CD8-positive, alpha-beta memory T cell (primary cell): Measurements from ENCODE around the gene MRGPRF. TPM values are rescaled to one million over a fixed set of nuclear protein-coding genes. Genes with fewer than 3 reads are reported as not detected.
A peak's percentile ranks its signal among the peaks of the same experiment; 100 is the strongest.

ENCODE experiments used
- CTCF ChIA-PET: fragments of 350-600 bp; sonication (Branson Sonifier 250); formaldehyde crosslinking; loops from one replicate; lab custom pipeline; 2021; ENCODE audit warnings: antibody characterized with exemption; lab: Charles Lee
- POLR2A ChIA-PET: fragments of 350-600 bp; sonication (Branson Sonifier 250); formaldehyde crosslinking; loops from one replicate; lab custom pipeline; 2021; ENCODE audit warnings: antibody characterized with exemption; lab: Charles Lee
- DNase-seq, 5 donors: peaks; one replicate each; pipeline versions ENCODE4 v3.0.0 to v3.0.0-alpha.2; 2020 to 2022; ENCODE audit warnings: mixed read lengths in 1 of 5
- H3K27ac ChIP-seq: one replicate; pipeline ENCODE4 v1.7.0; 2013; ENCODE audit warnings: low read depth, mild to moderate bottlenecking, low read length, moderate library complexity
- H3K27me3 ChIP-seq: 2 replicates; pipeline ENCODE4 v1.7.0; 2013; ENCODE audit warnings: low read length, mild to moderate bottlenecking; ENCODE audit not compliant: insufficient read depth, poor library complexity, severe bottlenecking
- H3K36me3 ChIP-seq: 2 replicates; pipeline ENCODE4 v1.7.0; 2013; ENCODE audit warnings: mild to moderate bottlenecking, low read length, moderate library complexity; ENCODE audit not compliant: insufficient read depth
- H3K4me1 ChIP-seq: 2 replicates; pipeline ENCODE4 v1.7.0; 2013; ENCODE audit warnings: mild to moderate bottlenecking, low read length, moderate library complexity; ENCODE audit not compliant: insufficient read depth
- H3K4me3 ChIP-seq: 2 replicates; pipeline ENCODE4 v1.7.0; 2013; ENCODE audit warnings: mild to moderate bottlenecking, low read length
- H3K9me3 ChIP-seq: 2 replicates; pipeline ENCODE4 v1.7.0; 2013; ENCODE audit warnings: mild to moderate bottlenecking, low read length
- H3K27ac Mint-ChIP-seq, 8 donors: one replicate each; pipeline ENCODE4 v1.8.0; 2020 to 2021; ENCODE audit warnings: mixed read lengths in 8 of 8, mild to moderate bottlenecking in 6 of 8, inconsistent platforms in 3 of 8, moderate library complexity in 3 of 8
- H3K27me3 Mint-ChIP-seq, 2 donors: one replicate each; pipeline ENCODE4 v1.8.0; 2020 to 2021; ENCODE audit warnings: mixed read lengths in 2 of 2, mild to moderate bottlenecking in 1 of 2, moderate library complexity in 1 of 2
- H3K36me3 Mint-ChIP-seq, 3 donors: one replicate each; pipeline ENCODE4 v1.8.0; 2020 to 2021; ENCODE audit warnings: mixed read lengths in 3 of 3, inconsistent platforms in 1 of 3, mild to moderate bottlenecking in 1 of 3
- H3K4me1 Mint-ChIP-seq, 3 donors: one replicate each; pipeline ENCODE4 v1.8.0; 2020 to 2021; ENCODE audit warnings: mixed read lengths in 3 of 3, inconsistent platforms in 1 of 3, mild to moderate bottlenecking in 1 of 3
- H3K4me3 Mint-ChIP-seq, 7 donors: one replicate each; pipeline ENCODE4 v1.8.0; 2020 to 2021; ENCODE audit warnings: mixed read lengths in 7 of 7, mild to moderate bottlenecking in 6 of 7, moderate library complexity in 4 of 7, inconsistent platforms in 2 of 7
- H3K9me3 Mint-ChIP-seq, 5 donors: one replicate each; pipeline ENCODE4 v1.8.0; 2020 to 2022; ENCODE audit warnings: mixed read lengths in 5 of 5, mild to moderate bottlenecking in 3 of 5, moderate library complexity in 2 of 5, inconsistent platforms in 1 of 5
- polyA plus RNA-seq: library from polyadenylated mRNA; unstranded; fragments of 300-500 nt; fragmentation: Illumina TruSeq; gene quantifications from one replicate; pipeline ENCODE4 v1.2.3, GENCODE V29; 2021
- total RNA-seq, 2 experiments: library from RNA; stranded (reverse); gene quantifications; one replicate each; pipeline ENCODE4 v1.2.3, GENCODE V29; 2021

Gene MRGPRF
- total and polyA plus RNA-seq, 3 experiments from 2014 or later = not detected

- Mint-ChIP-seq H3K27ac (no peak overlapping the region), H3K9me3 (no peaks in the 10 kb centered on the region), H3K4me1 (no peaks in the 10 kb centered on the region), H3K4me3 (no peak overlapping the region), H3K36me3 (no peaks in the 10 kb centered on the region), H3K27me3 (peaks cover 10 to 16% of the 10 kb centered on the region in 2 donors)
- Histone ChIP-seq H3K9me3 (no peaks in the 10 kb centered on the region), H3K36me3 (no peaks in the 10 kb centered on the region), H3K27me3 (no peaks in the 10 kb centered on the region), H3K4me1 (no peaks in the 10 kb centered on the region), H3K4me3 (no peak overlapping the region), H3K27ac (no peak overlapping the region)
- POLR2A ChIA-PET = no interaction called here
- no peak for DNase-seq
- CTCF ChIA-PET = no interaction called here
Measured at GRCh38 chr11:69035150-69035945, 22.3 kb upstream of the MRGPRF start.

GRCh38 chr11:69034123-69034867 is 21.2 kb upstream of the MRGPRF start:
- ChIA-PET CTCF (no interaction called here), POLR2A (no interaction called here)
- peaks cover 10 to 16% of the 10 kb centered on the region in 2 donors for H3K27me3 Mint-ChIP-seq
- no peak overlapping the region for H3K27ac Mint-ChIP-seq
- DNase-seq = no peak
- H3K4me3 ChIP-seq = no peak overlapping the region
- no peaks in the 10 kb centered on the region for H3K9me3 ChIP-seq
- H3K27me3 ChIP-seq = no peaks in the 10 kb centered on the region
- H3K4me1 ChIP-seq = no peaks in the 10 kb centered on the region
- H3K4me3 Mint-ChIP-seq = peak overlapping the region in 1 of 7 donors; percentile 9
- H3K9me3 Mint-ChIP-seq = no peaks in the 10 kb centered on the region
- H3K4me1 Mint-ChIP-seq = no peaks in the 10 kb centered on the region
- H3K36me3 ChIP-seq = no peaks in the 10 kb centered on the region
- no peak overlapping the region for H3K27ac ChIP-seq
- no peaks in the 10 kb centered on the region for H3K36me3 Mint-ChIP-seq

- no peaks in the 10 kb centered on the region for H3K27me3 ChIP-seq
- H3K27ac ChIP-seq = no peak overlapping the region
- Mint-ChIP-seq H3K4me1 (no peaks in the 10 kb centered on the region), H3K36me3 (no peaks in the 10 kb centered on the region), H3K9me3 (no peaks in the 10 kb centered on the region), H3K27ac (no peak overlapping the region), H3K27me3 (peaks cover 10 to 16% of the 10 kb centered on the region in 2 donors), H3K4me3 (no peak overlapping the region)
- H3K4me1 ChIP-seq = no peaks in the 10 kb centered on the region
- ChIA-PET POLR2A (no interaction called here), CTCF (no interaction called here)
- H3K36me3 ChIP-seq = no peaks in the 10 kb centered on the region
- no peak overlapping the region for H3K4me3 ChIP-seq
- DNase-seq = no peak
- no peaks in the 10 kb centered on the region for H3K9me3 ChIP-seq
Measured at GRCh38 chr11:69033431-69033830, 20.4 kb upstream of the MRGPRF start.

- Mint-ChIP-seq H3K36me3 (no peaks in the 10 kb centered on the region), H3K27ac (no peak overlapping the region), H3K4me3 (no peak overlapping the region), H3K9me3 (no peaks in the 10 kb centered on the region), H3K27me3 (peaks cover 10 to 16% of the 10 kb centered on the region in 2 donors), H3K4me1 (no peaks in the 10 kb centered on the region)
- Histone ChIP-seq H3K9me3 (no peaks in the 10 kb centered on the region), H3K4me3 (no peak overlapping the region), H3K27me3 (no peaks in the 10 kb centered on the region), H3K36me3 (no peaks in the 10 kb centered on the region), H3K27ac (no peak overlapping the region), H3K4me1 (no peaks in the 10 kb centered on the region)
- DNase-seq = no peak
- ChIA-PET CTCF (no interaction called here), POLR2A (no interaction called here)
Measured at GRCh38 chr11:69032833-69033232, 19.8 kb upstream of the MRGPRF start.

GRCh38 chr11:69030301-69030700 is 17.3 kb upstream of the MRGPRF start:
- Histone ChIP-seq H3K4me3 (no peak overlapping the region), H3K27ac (no peak overlapping the region), H3K36me3 (no peaks in the 10 kb centered on the region), H3K27me3 (no peaks in the 10 kb centered on the region), H3K4me1 (no peaks in the 10 kb centered on the region), H3K9me3 (no peaks in the 10 kb centered on the region)
- no peaks in the 10 kb centered on the region for H3K4me1 Mint-ChIP-seq
- POLR2A ChIA-PET = no interaction called here
- no peak overlapping the region for H3K4me3 Mint-ChIP-seq
- peaks cover 9 to 11% of the 10 kb centered on the region in 2 donors for H3K27me3 Mint-ChIP-seq
- peak overlapping the region in 1 of 8 donors; percentile 82 for H3K27ac Mint-ChIP-seq
- no peaks in the 10 kb centered on the region for H3K9me3 Mint-ChIP-seq
- no peaks in the 10 kb centered on the region for H3K36me3 Mint-ChIP-seq
- DNase-seq = no peak
- CTCF ChIA-PET = no interaction called here

- Histone ChIP-seq H3K27me3 (no peaks in the 10 kb centered on the region), H3K4me3 (no peak overlapping the region), H3K36me3 (no peaks in the 10 kb centered on the region), H3K27ac (no peak overlapping the region), H3K4me1 (no peaks in the 10 kb centered on the region), H3K9me3 (no peaks in the 10 kb centered on the region)
- Mint-ChIP-seq H3K4me1 (no peaks in the 10 kb centered on the region), H3K27me3 (peaks cover 0 to 5% of the 10 kb centered on the region in 2 donors), H3K36me3 (no peaks in the 10 kb centered on the region), H3K9me3 (no peaks in the 10 kb centered on the region), H3K4me3 (no peak overlapping the region), H3K27ac (peak overlapping the region in 1 of 8 donors; percentile 66)
- DNase-seq = no peak
- ChIA-PET POLR2A (no interaction called here), CTCF (no interaction called here)
Measured at GRCh38 chr11:69027704-69028372, 14.8 kb upstream of the MRGPRF start.

- no peak overlapping the region for H3K4me3 Mint-ChIP-seq
- ChIA-PET CTCF (no interaction called here), POLR2A (no interaction called here)
- Histone ChIP-seq H3K36me3 (no peaks in the 10 kb centered on the region), H3K4me3 (no peak overlapping the region), H3K27me3 (no peaks in the 10 kb centered on the region), H3K9me3 (no peaks in the 10 kb centered on the region), H3K27ac (no peak overlapping the region), H3K4me1 (no peaks in the 10 kb centered on the region)
- H3K36me3 Mint-ChIP-seq = no peaks in the 10 kb centered on the region
- peaks cover 0 to 5% of the 10 kb centered on the region in 2 donors for H3K27me3 Mint-ChIP-seq
- H3K4me1 Mint-ChIP-seq = no peaks in the 10 kb centered on the region
- no peak overlapping the region for H3K27ac Mint-ChIP-seq
- H3K9me3 Mint-ChIP-seq = no peaks in the 10 kb centered on the region
- DNase-seq = no peak
Measured at GRCh38 chr11:69024509-69024908, 11.5 kb upstream of the MRGPRF start.

- Mint-ChIP-seq H3K9me3 (no peaks in the 10 kb centered on the region), H3K4me1 (no peaks in the 10 kb centered on the region), H3K27me3 (peaks cover 0 to 5% of the 10 kb centered on the region in 2 donors), H3K27ac (no peak overlapping the region), H3K36me3 (no peaks in the 10 kb centered on the region), H3K4me3 (no peak overlapping the region)
- H3K27ac ChIP-seq = no peak overlapping the region
- H3K4me3 ChIP-seq = no peak overlapping the region
- no peaks in the 10 kb centered on the region for H3K4me1 ChIP-seq
- ChIA-PET POLR2A (no interaction called here), CTCF (no interaction called here)
- H3K36me3 ChIP-seq = no peaks in the 10 kb centered on the region
- no peaks in the 10 kb centered on the region for H3K9me3 ChIP-seq
- H3K27me3 ChIP-seq = no peaks in the 10 kb centered on the region
- DNase-seq = no peak
Measured at GRCh38 chr11:69022260-69022659, 9.2 kb upstream of the MRGPRF start.
